Peyer's patch (tissue), 4 donors: ENCODE data around the gene PSMC3IP.

Source experiments
- POLR2A ChIP-seq, 2 donors: fragments of 450-650 bp; IDR thresholded peaks; one replicate each; pipeline ENCODE4 v1.5.1; 2017; ENCODE audit warnings: antibody characterized with exemption in 2 of 2, mild to moderate bottlenecking in 2 of 2, moderate library complexity in 2 of 2
- TF ChIP-seq, protein P1 (sequence below), 6 experiments: fragments of 450-650 bp in 4 of 6; fragments of 200-600 bp in 2 of 6; sonication (generic) in 1 of 6; IDR thresholded peaks; one replicate each; pipeline ENCODE4 v1.5.1; 2017 to 2019; ENCODE audit warnings: antibody characterized with exemption in 6 of 6, mild to moderate bottlenecking in 3 of 6, moderate library complexity in 1 of 6

DNA sequence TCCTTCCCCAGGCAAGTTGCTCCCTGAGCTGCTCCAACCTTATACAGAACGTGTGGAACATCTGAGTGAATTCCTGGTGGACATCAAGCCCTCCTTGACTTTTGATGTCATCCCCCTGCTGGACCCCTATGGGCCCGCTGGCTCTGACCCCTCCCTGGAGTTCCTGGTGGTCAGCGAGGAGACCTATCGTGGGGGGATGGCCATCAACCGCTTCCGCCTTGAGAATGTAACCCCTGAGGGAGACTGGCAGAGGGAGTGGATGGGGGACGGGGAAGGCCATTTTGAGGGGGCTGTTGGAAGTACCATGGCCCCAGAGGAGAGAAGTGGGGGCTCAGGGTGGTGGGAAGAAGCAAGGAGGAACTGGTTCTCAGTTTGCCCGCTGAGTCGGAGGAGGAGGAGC lies 13.6 kb downstream of the PSMC3IP start:
- TF ChIP-seq POLR2A (IDR thresholded peaks at IDR 0.05): no peak
- TF ChIP-seq, protein P1, sequence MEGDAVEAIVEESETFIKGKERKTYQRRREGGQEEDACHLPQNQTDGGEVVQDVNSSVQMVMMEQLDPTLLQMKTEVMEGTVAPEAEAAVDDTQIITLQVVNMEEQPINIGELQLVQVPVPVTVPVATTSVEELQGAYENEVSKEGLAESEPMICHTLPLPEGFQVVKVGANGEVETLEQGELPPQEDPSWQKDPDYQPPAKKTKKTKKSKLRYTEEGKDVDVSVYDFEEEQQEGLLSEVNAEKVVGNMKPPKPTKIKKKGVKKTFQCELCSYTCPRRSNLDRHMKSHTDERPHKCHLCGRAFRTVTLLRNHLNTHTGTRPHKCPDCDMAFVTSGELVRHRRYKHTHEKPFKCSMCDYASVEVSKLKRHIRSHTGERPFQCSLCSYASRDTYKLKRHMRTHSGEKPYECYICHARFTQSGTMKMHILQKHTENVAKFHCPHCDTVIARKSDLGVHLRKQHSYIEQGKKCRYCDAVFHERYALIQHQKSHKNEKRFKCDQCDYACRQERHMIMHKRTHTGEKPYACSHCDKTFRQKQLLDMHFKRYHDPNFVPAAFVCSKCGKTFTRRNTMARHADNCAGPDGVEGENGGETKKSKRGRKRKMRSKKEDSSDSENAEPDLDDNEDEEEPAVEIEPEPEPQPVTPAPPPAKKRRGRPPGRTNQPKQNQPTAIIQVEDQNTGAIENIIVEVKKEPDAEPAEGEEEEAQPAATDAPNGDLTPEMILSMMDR (IDR thresholded peaks at IDR 0.05): no peak
